Endothelial cell of umbilical vein (primary cell): ENCODE data around the gene OSTC. TPM values are rescaled to one million over a fixed set of nuclear protein-coding genes. Genes with fewer than 3 reads are reported as not detected.

ENCODE experiments used
- BruUV-seq: library from RNA; stranded (reverse); fragments of 400-500 nt; replicated peaks from 2 replicates; lab custom pipeline; 2021; lab: Mats Ljungman, UMichigan
- CTCF ChIA-PET: fragments of 300-600, 350-600 bp; sonication (Branson Sonifier 250); formaldehyde crosslinking; loops from one replicate; lab custom pipeline; 2021; ENCODE audit warnings: antibody characterized with exemption, inconsistent platforms; lab: Charles Lee
- POLR2A ChIA-PET: fragments of 300-600, 350-600 bp; sonication (Branson Sonifier 250); formaldehyde crosslinking; loops from one replicate; lab custom pipeline; 2021; ENCODE audit warnings: antibody characterized with exemption, inconsistent platforms; lab: Charles Lee
- DNase-seq: peaks from one replicate; pipeline ENCODE4 v3.0.0-alpha.2; 2011; ENCODE audit warnings: low read depth, low spot score
- FAIRE-seq: peaks from 2 replicates; lab custom pipeline; 2011; peaks lifted over from hg19 to GRCh38; lab: Jason Lieb, UNC
- H2AFZ ChIP-seq: 2 replicates; pipeline ENCODE4 v1.6.0; 2012; ENCODE audit warnings: low read depth, low read length, control low read depth, inconsistent platforms
- H3K27ac ChIP-seq: 2 replicates; pipeline ENCODE4 v1.5.1; 2011; ENCODE audit warnings: low read depth, mild to moderate bottlenecking, control low read depth, low read length, moderate library complexity; ENCODE audit not compliant: insufficient read depth
- H3K27me3 ChIP-seq, 2 experiments: 2 replicates each; pipeline versions ENCODE4 v1.6.0 to v1.6.1; 2011; ENCODE audit warnings: low read length in 2 of 2, mixed read lengths in 1 of 2; ENCODE audit not compliant: control insufficient read depth in 2 of 2, insufficient read depth in 2 of 2
- H3K36me3 ChIP-seq, 2 experiments: 2 replicates in 1 of 2; 3 replicates in 1 of 2; pipeline ENCODE4 v1.5.1; 2011; ENCODE audit warnings: low read length in 2 of 2, mild to moderate bottlenecking in 1 of 2, moderate library complexity in 1 of 2; ENCODE audit not compliant: control insufficient read depth in 2 of 2, insufficient read depth in 2 of 2; ENCODE audit errors: extremely low read depth in 1 of 2
- H3K4me1 ChIP-seq: 3 replicates; pipeline ENCODE4 v1.5.1; 2011; ENCODE audit warnings: mild to moderate bottlenecking, low read length; ENCODE audit not compliant: control insufficient read depth, insufficient read depth; ENCODE audit errors: extremely low read depth
- H3K4me2 ChIP-seq: 2 replicates; pipeline ENCODE4 v1.6.1; 2011; ENCODE audit warnings: low read length, control low read depth, mixed read lengths; ENCODE audit not compliant: insufficient read depth
- H3K4me3 ChIP-seq, 3 experiments: fragments of 200-600 bp in 1 of 3; sonication (generic), shearing (Covaris generic) in 1 of 3; replicated peaks in 1 of 3; 2 replicates each; pipeline ENCODE4 v1.5.1; 2011 to 2016; ENCODE audit warnings: control low read depth in 3 of 3, low read length in 3 of 3, mild to moderate bottlenecking in 2 of 3, inconsistent platforms in 1 of 3, low read depth in 1 of 3, moderate library complexity in 1 of 3; ENCODE audit not compliant: insufficient read depth in 1 of 3
- H3K79me2 ChIP-seq: 2 replicates; pipeline ENCODE4 v1.6.0; 2012; ENCODE audit warnings: low read length, inconsistent platforms; ENCODE audit not compliant: control insufficient read depth, insufficient read depth
- H3K9ac ChIP-seq: replicated peaks from 2 replicates; pipeline ENCODE3; 2011; ENCODE audit warnings: low read length, control low read depth; ENCODE audit not compliant: insufficient read depth; ENCODE audit errors: extremely low read depth
- H3K9me1 ChIP-seq: replicated peaks from 3 replicates; pipeline ENCODE4 v1.6.0; 2011; ENCODE audit warnings: mild to moderate bottlenecking, low read length; ENCODE audit not compliant: control insufficient read depth, insufficient read depth; ENCODE audit errors: extremely low read depth
- H3K9me3 ChIP-seq: replicated peaks from 2 replicates; pipeline ENCODE4 v1.5.1; 2012; ENCODE audit warnings: low read length, inconsistent platforms; ENCODE audit not compliant: control insufficient read depth, insufficient read depth
- H4K20me1 ChIP-seq: replicated peaks from 2 replicates; pipeline ENCODE3; 2011; ENCODE audit warnings: mild to moderate bottlenecking, low read length; ENCODE audit not compliant: control insufficient read depth, insufficient read depth; ENCODE audit errors: extremely low read depth
- CTCF ChIP-seq, 2 donors: IDR thresholded peaks; 1 replicate in 1 of 2; 2 replicates in 1 of 2; pipeline ENCODE4 v1.5.1; 2011; ENCODE audit warnings: low read length in 2 of 2, mild to moderate bottlenecking in 2 of 2, moderate library complexity in 2 of 2, control low read depth in 1 of 2, inconsistent platforms in 1 of 2, low read depth in 1 of 2; ENCODE audit not compliant: insufficient read depth in 1 of 2; ENCODE audit errors: extremely low read depth in 1 of 2
- EZH2 ChIP-seq: IDR thresholded peaks from 2 replicates; pipeline ENCODE4 v1.6.1; 2012; ENCODE audit warnings: borderline replicate concordance, low read depth, mild to moderate bottlenecking, moderate library complexity, low read length, inconsistent platforms; ENCODE audit not compliant: severe bottlenecking
- FOS ChIP-seq: IDR thresholded peaks from 2 replicates; pipeline ENCODE4 v1.6.1; 2011; ENCODE audit warnings: mild to moderate bottlenecking, low read length, moderate library complexity, borderline replicate concordance; ENCODE audit not compliant: insufficient read depth
- GATA2 ChIP-seq: IDR thresholded peaks from 2 replicates; pipeline ENCODE4 v1.7.0; 2011; ENCODE audit warnings: low read depth, mild to moderate bottlenecking, moderate library complexity, mixed read lengths, low read length; ENCODE audit not compliant: insufficient read length, insufficient read depth
- JUN ChIP-seq: IDR thresholded peaks from 2 replicates; pipeline ENCODE4 v1.6.1; 2011; ENCODE audit warnings: borderline replicate concordance, low read depth; ENCODE audit not compliant: insufficient read length, insufficient read depth
- MAX ChIP-seq: IDR thresholded peaks from 2 replicates; pipeline ENCODE4 v1.6.1; 2011; ENCODE audit not compliant: insufficient read depth, insufficient read length
- MYC ChIP-seq: IDR thresholded peaks from one replicate; pipeline ENCODE4 v1.6.1; 2011; ENCODE audit warnings: mild to moderate bottlenecking, low read depth, low read length
- POLR2A ChIP-seq: IDR thresholded peaks from 2 replicates; pipeline ENCODE4 v1.6.1; 2012; ENCODE audit warnings: low read depth, mild to moderate bottlenecking, control low read depth, low read length
- POLR2AphosphoS5 ChIP-seq: IDR thresholded peaks from 2 replicates; pipeline ENCODE4 v1.6.1; 2012; ENCODE audit warnings: low read depth, mild to moderate bottlenecking, control low read depth, low read length, moderate library complexity; ENCODE audit not compliant: insufficient read depth
- dilution Hi-C: fragments of 300-500 bp; cut with MboI; formaldehyde crosslinking; loops from one replicate; pipeline ENCODE4 v1.15.0; 2019; ENCODE audit warnings: low sequenced_read_pairs; ENCODE audit not compliant: extremely low pct_ligation_motif_present
- intact Hi-C: fragments of 100-400 bp; cut with micrococcal nuclease; formaldehyde crosslinking; loops from one replicate; pipeline ENCODE4 v1.10.0; 2022
- polyA plus RNA-seq, 4 experiments: library from polyadenylated mRNA; depleted of rRNA in 3 of 4; stranded (reverse) in 3 of 4; unstranded in 1 of 4; fragments of >200 nt; gene quantifications; 2 replicates each; pipeline versions ENCODE4 v1.2.1 to v1.2.3, GENCODE V29; 2011 to 2012; ENCODE audit warnings: missing spikeins in 1 of 4
- total RNA-seq: library from RNA; stranded (reverse); gene quantifications from 2 replicates; pipeline ENCODE4 v1.2.3, GENCODE V29; 2021

OSTC gene
- total and polyA plus RNA-seq, 2 donors (not counting 3 experiments of a cell fraction or from before 2014, with no cell fraction given): 196 to 310 TPM

- no peak for FAIRE-seq
- Histone ChIP-seq H3K4me1 (no peaks in the 10 kb centered on the region), H3K9me3 (no peaks in the 10 kb centered on the region), H2AFZ (no peak overlapping the region), H3K9me1 (no peaks in the 10 kb centered on the region), H3K4me2 (no peak overlapping the region), H3K27ac (no peak overlapping the region), H3K9ac (no peak overlapping the region), H3K4me3 (no peak overlapping the region), H3K27me3 (peaks cover 0 to 2% of the 10 kb centered on the region in 2 experiments), H3K79me2 (no peaks in the 10 kb centered on the region), H4K20me1 (no peaks in the 10 kb centered on the region), H3K36me3 (no peaks in the 10 kb centered on the region)
- no peak for DNase-seq
- TF ChIP-seq EZH2 (no peak), POLR2AphosphoS5 (no peak), FOS (no peak), MAX (no peak), POLR2A (no peak), GATA2 (no peak), JUN (no peak), CTCF (IDR thresholded peaks at IDR 0.05; ENCODE audit: extremely low read depth in 1 of 2, insufficient read depth in 1 of 2, low read depth in 1 of 2, low read length in 2 of 2) (no peak), MYC (no peak)
- CTCF ChIA-PET: interaction anchor here (1.1 kb wide), 1 partner anchor 66 kb away, joined by 3 read pairs; the partner anchor contains the start of gene OSTC
- dilution Hi-C loops (no loop called here), intact Hi-C loops (no loop called here)
- POLR2A ChIA-PET: no interaction called here
- BruUV-seq: no TSS peak
These were observed 65.9 kb downstream of the OSTC start for GRCh38 chr4:108716340-108716739.
